Fibroblast of villous mesenchyme (primary cell): ENCODE data around the gene UBXN2A. TPM values are rescaled to one million over a fixed set of nuclear protein-coding genes. Genes with fewer than 3 reads are reported as not detected.
A peak's percentile ranks its signal among the peaks of the same experiment; 100 is the strongest.

Source experiments
- DNase-seq: peaks from one replicate; pipeline ENCODE4 v3.0.0-alpha.2; 2010; ENCODE audit warnings: low read depth
- H3K4me3 ChIP-seq: 2 replicates; pipeline ENCODE4 v1.5.1; 2011; ENCODE audit warnings: low read depth, mild to moderate bottlenecking, low read length
- CTCF ChIP-seq: IDR thresholded peaks from 2 replicates; pipeline ENCODE4 v1.5.1; 2012; ENCODE audit warnings: low read depth, mild to moderate bottlenecking, low read length; ENCODE audit not compliant: insufficient read depth
- total RNA-seq: library from RNA; depleted of rRNA; stranded (reverse); fragments of >200 nt; gene quantifications from 2 replicates; pipeline ENCODE4 v1.2.3, GENCODE V29; 2012

The UBXN2A gene
- total RNA-seq, 1 donor = 18.1 TPM

DNA sequence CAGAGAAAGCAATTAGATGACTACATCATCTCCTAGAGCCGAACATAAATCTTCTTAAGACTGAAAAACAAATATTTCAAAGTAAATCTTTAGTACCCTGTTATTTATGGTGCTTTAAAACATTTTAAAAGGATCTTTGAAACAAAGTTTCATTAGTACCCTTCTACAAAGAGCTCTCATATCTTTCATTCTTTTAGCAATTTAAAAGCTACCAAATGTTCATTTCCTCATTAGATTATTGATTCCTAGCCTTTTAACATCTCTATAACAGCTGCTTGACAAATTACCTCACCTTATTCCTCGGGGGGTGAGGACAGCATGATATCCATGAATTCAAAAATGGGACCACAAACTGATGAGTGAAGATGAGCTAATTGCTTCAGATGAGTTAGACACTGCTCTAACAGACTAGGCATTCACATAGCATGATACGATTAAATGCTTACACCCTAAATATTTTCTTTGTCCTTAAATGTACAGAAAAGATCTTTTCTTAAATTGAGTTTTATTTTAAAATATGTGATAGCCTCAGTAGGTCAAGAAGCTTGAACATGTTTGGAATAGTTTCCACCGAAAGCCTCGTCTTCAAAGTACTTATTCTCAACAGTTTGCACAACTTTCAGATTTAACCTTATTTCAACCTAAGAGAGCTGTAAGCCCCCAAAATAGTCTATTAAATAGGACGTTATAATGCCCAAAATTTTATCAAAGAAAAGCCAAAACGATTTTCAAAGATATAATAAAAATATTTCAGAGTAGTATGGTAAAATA, 15.5 kb upstream of the UBXN2A start:
- peak overlapping the region; percentile 92 for H3K4me3 ChIP-seq
- no peak for TF ChIP-seq CTCF
- no peak for DNase-seq

DNA sequence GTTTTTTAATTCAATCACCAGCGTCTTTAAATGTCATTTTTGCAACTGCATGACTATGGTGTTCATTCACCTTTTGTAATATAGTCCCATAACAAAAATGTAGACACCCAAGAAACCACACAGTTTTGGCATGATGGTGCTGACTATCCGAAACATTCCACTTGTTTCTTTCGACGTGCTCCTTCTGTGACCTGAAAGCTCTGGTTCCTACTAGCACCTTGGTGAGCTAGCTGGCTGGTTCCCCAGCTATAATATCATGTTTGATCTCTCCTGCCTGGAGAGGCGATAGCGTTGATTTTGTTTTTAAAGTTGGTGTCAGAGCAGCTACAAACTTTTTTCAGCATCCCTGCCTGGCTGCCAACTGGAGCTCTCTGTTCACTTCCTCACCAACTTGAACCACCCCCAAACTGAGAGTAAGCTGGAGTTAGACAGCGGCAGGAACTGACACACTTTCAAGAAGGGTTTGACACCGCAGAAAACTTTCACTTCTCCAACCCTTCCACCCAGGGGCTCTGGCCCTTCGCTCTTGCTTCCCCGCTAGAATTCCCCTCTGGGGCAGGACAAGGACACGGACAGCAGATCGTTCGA, 14.5 kb upstream of the UBXN2A start:
- peak; percentile 71 for DNase-seq
- peak overlapping the region; percentile 92 for H3K4me3 ChIP-seq
- TF ChIP-seq CTCF = no peak

DNA sequence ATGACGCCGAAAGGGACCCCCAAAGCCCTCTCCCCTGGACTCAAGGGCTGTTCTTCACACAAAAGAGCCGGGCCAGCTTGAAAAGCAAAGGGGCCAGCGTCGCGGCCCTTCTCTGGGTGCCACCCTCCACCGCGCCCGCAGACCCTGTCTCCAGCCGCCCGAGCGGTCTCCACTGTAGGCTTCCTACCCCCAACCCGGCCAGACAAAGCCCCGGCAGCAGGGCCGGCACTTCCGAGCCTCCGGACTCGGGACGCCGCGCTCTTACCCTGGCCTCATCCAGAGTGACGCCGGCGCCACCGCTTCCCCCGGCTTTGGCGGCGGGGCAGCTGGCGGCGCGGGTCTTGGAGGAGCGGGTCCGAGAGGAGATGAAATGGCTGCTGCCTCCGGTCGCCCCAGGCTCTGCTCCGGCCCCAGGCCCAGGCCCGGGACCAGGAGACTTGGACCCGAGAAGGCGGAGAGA, 13.9 kb upstream of the UBXN2A start:
- TF ChIP-seq CTCF = no peak
- peak; percentile 40 for DNase-seq
- H3K4me3 ChIP-seq = peak overlapping the region; percentile 92

DNA sequence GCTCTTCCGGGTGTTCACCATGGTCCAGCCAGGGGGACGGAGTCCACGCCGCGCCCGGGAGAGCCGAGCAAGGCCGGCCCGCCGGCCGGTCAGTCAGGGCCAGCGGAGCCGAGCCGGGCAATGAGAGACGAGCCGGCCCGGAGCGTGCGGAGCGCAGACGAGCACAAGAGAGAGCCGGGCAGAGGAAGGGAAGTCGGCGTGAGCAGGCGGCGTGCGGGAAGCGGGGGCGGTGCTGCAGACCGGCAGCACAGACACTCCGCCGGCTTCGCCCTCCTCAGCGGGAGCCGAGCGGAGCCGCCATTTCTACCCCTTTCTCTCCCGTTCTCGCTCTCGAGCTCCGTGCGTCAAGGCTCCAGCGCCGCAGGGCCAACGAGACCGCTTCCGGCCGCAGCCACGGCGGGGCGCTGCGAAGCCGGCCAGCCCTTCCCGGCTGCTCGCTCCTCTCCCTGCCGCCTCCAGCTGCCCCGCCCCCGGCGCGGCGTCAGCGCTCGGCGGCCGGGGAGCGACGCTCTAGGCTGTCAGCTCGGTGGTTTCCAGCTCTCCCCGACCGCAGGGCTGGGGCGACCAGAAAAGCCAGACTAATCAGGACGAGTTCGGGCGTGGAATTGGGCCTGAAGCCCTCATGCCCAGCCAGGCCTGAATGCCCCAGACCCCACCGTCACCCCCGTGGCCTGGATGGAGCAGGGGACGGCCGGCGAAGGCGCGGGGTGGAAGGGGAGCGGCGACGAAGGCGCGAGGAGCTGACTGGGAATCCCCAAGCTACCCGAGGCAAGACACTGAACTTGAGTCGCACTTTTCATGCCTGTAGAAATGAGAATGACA, 13.3 kb upstream of the UBXN2A start, which contains the start of gene ATAD2B:
Gene ATAD2B (minus strand): TSS at position 374 of the 822 bp plus-strand sequence. CDS start 353 bp downstream, at position 21.
- H3K4me3 ChIP-seq = peak within 1 kb of the TSS; percentile 92
- peak; percentile 94 for DNase-seq
- peak; percentile 74 for TF ChIP-seq CTCF

DNA sequence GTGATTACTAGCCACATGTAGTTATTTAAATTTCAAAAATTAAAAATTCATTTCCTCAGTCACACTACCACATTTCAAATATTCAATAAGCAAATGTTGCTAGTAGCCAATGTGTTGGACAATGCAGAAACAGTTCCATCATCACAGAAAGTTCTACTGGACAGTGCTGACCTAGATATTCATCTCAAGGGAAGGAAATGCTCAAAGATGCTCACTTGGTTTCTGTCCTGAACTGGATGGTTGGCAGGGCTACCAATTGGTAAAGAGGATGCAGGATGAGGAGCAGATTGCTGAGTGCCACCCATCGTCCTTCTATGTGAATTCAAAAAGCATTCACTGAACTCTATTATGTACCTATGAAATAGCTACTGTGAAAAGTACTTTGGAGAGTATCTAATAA, 6.0 kb upstream of the UBXN2A start:
- H3K4me3 ChIP-seq = no peak overlapping the region
- TF ChIP-seq CTCF = no peak
- DNase-seq = no peak

DNA sequence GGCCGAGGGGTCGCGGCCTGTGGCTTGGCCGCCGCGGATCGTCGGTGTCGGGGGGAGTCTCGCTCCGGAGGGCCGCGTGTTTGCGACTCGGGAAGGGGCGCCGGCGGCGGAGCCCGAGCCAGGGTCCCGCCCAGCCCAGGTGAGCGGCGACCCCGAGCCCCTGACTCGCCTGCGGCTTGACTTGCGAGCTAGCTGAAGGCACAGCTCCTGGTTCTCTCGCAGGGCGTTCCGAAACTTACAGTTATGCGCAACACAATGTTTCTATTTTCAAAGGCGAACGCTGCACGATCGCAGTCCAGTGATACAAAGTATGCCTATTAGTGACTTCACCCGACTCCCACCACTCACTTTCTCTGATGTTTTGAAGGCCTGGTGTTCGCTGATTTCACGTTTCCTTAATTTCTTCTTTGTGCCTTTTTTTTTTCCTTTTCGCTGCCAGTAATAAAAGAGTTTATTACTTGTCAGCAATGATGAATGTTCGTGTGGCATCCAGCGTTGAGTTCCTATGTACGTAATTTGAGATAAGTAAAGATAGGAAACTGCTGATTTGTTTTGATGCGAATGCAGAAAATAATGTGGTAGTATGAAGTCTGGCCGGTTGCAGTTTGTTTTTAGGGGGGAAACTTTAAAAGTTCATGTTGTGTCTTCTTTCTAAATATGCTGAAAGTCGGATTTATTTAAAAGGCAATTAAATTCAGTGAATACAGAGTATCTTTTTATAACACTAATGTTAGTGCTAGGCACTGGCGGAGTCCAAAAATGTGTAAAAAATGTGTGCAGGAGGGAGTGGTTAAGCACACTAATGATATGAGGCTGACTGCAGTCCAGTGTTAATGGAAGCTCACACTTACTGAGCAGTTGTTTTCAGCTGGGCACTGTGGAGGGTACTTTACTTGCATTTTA, 706 bp downstream of the UBXN2A start:
- peak overlapping the region; percentile 82 for H3K4me3 ChIP-seq
- peak; percentile 71 for DNase-seq
- TF ChIP-seq CTCF = no peak
